ENCODE data around the gene C16orf90.
"Not testable (repeated sequence)": the region's sequence is repeated elsewhere in the genome, so short reads cannot be mapped to it uniquely, and the experiment has no call there.

Gene C16orf90, protein sequence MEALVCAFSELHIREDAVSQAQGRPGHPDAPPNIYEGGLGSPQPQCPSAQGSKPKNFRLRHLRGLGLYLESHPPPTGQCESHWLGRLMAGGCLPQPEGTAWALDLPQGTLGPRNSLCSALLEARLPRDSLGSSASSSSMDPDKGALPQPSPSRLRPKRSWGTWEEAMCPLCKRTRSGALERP

DNA sequence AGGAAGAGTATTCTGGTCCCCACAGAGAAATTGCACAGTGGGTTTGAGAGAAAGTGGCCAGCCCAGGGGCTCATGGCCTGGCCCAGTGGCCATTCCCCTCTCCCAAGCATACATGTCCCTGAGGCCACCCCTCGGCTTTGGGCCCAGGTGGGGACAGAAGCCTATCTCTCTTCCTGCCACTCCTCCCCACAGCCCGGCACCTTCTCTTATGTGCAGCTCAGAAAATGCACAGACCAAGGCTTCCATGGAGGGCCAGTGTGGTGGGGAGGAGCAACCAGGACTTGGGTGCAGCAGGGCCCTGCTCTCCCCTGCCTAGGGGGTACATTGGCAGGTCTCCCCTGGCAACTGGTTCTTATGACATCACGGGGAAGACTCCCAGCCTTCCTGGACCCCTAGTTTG lies at the start of gene C16orf90:
C16orf90 (minus strand) TSS at position 314 of the 400 bp plus-strand sequence; CDS start at position 246, 68 bp downstream.
- Histone ChIP-seq H3K4me1 (ENCODE audit: insufficient read depth, low read length) (no peaks in the 10 kb centered on the region), H3K9me3 (ENCODE audit: low read length) (no peaks in the 10 kb centered on the region), H3K4me3 (ENCODE audit: low read length) (no peak within 1 kb of the TSS), H3K27me3 (ENCODE audit: insufficient read depth, low read length) (no peaks in the 10 kb centered on the region), H2AFZ (ENCODE audit: low read depth, low read length) (no peak within 1 kb of the TSS), H3K36me3 (ENCODE audit: insufficient read depth, low read length) (no peaks in the 10 kb centered on the region)

DNA sequence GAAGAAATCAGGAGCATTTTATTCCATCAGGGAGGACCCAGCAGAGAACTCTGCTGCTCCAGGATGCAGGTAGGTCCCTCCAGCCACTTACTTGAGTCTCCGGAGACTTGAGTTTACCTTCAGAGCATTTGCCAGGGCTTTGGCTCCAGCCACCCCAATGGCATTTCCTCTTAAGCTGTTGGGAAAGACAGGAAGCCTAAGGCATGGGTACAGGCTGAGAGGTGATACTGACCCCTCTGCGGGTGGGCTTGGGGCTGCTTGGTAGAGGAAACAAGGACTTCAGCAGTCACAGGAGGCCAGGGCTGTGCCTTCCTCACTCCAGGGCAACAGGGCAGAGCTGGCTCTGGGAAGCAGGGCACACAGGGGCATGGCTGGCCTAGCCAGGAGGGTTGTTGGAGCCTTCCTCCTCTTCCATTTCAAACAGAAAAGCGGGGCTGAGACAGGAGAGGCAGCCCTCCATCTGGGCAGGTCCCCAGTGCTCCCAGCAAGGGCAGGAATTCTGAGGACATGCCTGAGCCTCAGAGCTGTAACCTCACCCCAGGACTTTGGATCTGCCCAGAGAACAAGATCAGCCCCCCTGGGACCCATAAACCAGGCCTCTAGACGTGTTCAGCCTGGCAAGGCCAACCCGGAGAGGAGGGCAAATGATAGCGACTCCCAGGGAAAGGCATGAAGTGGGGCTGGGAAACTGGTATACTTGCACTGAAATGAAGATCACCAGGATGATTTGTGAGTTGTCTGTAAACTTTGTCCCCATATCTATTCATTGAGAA lies 47.5 kb upstream of the C16orf90 start:
- Histone ChIP-seq H3K36me3 (ENCODE audit: insufficient read depth, low read length) (peaks cover 10% of the 10 kb centered on the region), H3K9me3 (ENCODE audit: low read length) (no peaks in the 10 kb centered on the region), H3K27me3 (ENCODE audit: insufficient read depth, low read length) (no peaks in the 10 kb centered on the region), H3K4me3 (ENCODE audit: low read length) (no peak overlapping the region), H2AFZ (ENCODE audit: low read depth, low read length) (no peak overlapping the region), H3K4me1 (ENCODE audit: insufficient read depth, low read length) (no peaks in the 10 kb centered on the region)

DNA sequence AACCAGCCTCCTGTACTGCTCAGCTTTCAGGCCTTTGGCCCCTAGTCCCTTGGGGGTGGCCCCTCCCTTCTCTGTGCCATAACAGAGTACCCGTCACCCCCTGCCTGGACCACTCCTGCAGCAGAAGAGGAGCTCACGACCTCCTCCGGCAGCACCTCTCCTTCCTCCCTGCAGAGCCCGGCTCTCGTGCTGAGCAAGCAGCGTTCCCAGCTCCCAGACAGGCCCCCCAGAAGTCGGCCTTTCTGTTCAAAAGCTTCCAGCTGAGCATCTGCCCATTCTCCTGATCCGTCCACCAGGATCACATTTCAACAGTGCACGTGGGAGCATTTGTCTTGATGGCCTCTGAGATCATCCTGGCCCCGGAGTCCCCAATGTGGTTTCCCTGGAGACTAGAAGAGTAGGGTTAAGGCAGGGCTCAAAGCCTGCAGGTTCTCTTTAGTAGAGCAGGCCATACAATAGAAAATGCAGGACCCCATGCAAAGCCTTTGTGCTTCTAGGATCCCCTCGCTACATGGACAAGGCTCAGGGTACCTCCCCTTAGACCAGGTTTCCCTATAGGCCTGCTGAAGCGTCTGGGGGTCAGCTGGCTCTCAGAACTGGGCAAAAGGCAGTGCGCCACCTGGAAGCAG lies 46.4 kb upstream of the C16orf90 start:
- Histone ChIP-seq H3K9me3 (ENCODE audit: low read length) (no peaks in the 10 kb centered on the region), H2AFZ (ENCODE audit: low read depth, low read length) (no peak overlapping the region), H3K4me3 (ENCODE audit: low read length) (no peak overlapping the region), H3K4me1 (ENCODE audit: insufficient read depth, low read length) (no peaks in the 10 kb centered on the region), H3K27me3 (ENCODE audit: insufficient read depth, low read length) (no peaks in the 10 kb centered on the region), H3K36me3 (ENCODE audit: insufficient read depth, low read length) (peaks cover 15% of the 10 kb centered on the region)

DNA sequence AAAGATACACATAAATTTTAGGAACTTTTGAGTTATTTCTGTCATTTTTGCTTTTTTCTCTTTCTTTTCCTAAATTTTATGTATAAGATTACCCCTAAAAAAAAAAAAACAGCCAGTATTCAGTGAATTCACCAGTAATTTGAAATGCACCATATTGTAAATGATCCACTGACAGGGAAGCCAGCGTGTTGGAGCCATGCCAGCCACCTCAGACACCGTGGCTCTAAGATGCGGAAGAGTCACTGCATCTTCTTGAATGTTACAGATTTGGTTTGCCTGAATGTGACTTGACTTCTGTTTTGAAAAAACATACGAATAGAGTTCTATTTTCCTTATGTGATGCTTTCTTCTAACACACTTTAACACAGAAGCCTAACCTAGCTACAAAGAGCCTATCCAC lies 42.9 kb upstream of the C16orf90 start:
- H3K9me3 ChIP-seq (ENCODE audit: low read length), result no peaks in the 10 kb centered on the region
- H3K4me3 ChIP-seq (ENCODE audit: low read length), result no peak overlapping the region
- H3K27me3 ChIP-seq (ENCODE audit: insufficient read depth, low read length), result no peaks in the 10 kb centered on the region
- no peak overlapping the region for H2AFZ ChIP-seq (ENCODE audit: low read depth, low read length)
- no peaks in the 10 kb centered on the region for H3K4me1 ChIP-seq (ENCODE audit: insufficient read depth, low read length)
- peaks cover 46% of the 10 kb centered on the region for H3K36me3 ChIP-seq (ENCODE audit: insufficient read depth, low read length)

DNA sequence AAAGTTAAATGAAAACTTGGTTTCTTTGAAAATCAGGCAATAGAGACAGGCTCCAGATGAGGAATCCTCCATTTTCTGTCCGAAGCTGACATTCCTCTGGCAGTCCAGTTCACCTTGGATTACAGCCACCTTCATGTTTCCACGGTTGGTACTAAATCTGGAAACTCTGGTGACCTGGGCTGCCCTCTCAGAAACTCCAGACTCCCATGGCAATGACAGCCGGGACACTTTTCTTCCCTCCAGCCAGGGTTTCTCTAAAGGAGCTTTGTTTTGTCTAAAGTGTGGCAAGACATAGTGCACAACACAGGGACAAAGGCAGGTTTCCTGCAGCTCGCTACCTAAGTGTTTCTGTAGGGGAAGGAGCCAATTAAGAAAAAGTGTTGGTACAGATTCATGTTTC lies 41.6 kb upstream of the C16orf90 start:
- no peaks in the 10 kb centered on the region for H3K4me1 ChIP-seq (ENCODE audit: insufficient read depth, low read length)
- H3K36me3 ChIP-seq (ENCODE audit: insufficient read depth, low read length), result peaks cover 58% of the 10 kb centered on the region
- H3K4me3 ChIP-seq (ENCODE audit: low read length), result no peak overlapping the region
- no peak overlapping the region for H2AFZ ChIP-seq (ENCODE audit: low read depth, low read length)
- H3K27me3 ChIP-seq (ENCODE audit: insufficient read depth, low read length), result no peaks in the 10 kb centered on the region
- H3K9me3 ChIP-seq (ENCODE audit: low read length), result no peaks in the 10 kb centered on the region

DNA sequence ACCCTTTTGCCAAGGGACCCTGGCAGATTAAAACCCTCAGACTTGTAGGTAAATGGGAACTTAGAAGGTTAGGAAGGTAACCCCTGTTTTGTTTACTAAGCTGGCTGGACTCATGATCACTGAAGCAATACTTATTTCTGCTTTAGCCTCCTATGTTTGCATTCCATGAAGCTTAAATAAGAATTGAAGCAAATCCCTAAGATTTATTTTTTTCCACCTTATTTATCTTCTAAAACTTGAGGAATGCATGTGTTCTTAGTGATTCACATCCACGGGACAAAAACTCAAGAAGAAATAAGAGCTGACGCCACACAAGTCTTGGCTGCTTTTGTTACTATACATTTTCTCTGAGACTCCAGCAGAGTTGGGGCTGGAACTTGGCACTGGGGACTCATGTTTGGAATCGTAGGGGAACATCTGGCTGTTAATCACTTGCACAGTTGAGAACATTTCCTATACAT lies 41.0 kb upstream of the C16orf90 start:
- peaks cover 61% of the 10 kb centered on the region for H3K36me3 ChIP-seq (ENCODE audit: insufficient read depth, low read length)
- H3K27me3 ChIP-seq (ENCODE audit: insufficient read depth, low read length), result no peaks in the 10 kb centered on the region
- H2AFZ ChIP-seq (ENCODE audit: low read depth, low read length), result no peak overlapping the region
- H3K4me1 ChIP-seq (ENCODE audit: insufficient read depth, low read length), result no peaks in the 10 kb centered on the region
- no peaks in the 10 kb centered on the region for H3K9me3 ChIP-seq (ENCODE audit: low read length)
- no peak overlapping the region for H3K4me3 ChIP-seq (ENCODE audit: low read length)

DNA sequence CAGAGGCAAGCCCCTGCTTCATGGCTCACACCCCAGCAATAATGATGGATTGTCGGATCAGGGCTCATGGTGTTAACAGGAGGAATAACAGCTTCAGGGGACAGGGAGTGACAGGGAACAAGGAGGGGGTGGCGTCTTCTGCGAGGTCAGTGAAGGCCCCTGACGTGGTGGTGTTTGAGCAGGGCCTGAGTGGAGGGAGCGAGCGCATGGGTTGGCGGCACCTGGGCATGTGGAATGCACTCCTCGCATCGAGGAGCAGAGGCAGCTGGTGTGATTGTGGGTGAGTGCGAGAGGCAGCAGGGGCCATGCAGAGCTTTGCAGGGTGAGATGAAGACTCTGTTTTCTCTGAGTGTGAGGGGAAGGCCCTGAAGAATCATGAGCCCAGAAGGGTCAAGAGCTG lies 38.8 kb upstream of the C16orf90 start:
- Histone ChIP-seq H3K4me3 (ENCODE audit: low read length) (no peak overlapping the region), H3K4me1 (ENCODE audit: insufficient read depth, low read length) (no peaks in the 10 kb centered on the region), H3K36me3 (ENCODE audit: insufficient read depth, low read length) (peaks cover 67% of the 10 kb centered on the region)

DNA sequence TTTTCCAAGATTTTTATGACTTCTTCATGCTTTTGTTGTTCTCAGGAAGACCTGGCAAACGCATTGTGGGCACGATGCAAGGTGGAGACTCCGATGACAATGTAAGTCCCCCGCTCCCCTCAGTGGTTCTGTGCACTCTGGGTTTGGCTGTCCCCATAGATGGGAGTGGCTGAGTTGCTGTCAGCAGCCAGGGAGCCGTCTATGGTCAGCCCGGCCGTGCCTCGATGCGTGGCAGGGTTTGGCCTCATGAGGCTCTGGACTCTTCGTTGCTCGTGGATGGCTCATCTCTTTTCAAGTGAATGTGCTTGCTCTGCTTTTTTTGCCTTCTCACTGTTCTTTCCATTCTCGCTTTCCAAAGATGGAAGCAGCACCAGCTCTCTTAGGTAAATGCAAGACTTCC lies 37.5 kb upstream of the C16orf90 start:
- H3K36me3 ChIP-seq (ENCODE audit: insufficient read depth, low read length), result peaks cover 76% of the 10 kb centered on the region
- peaks cover 7% of the 10 kb centered on the region for H3K9me3 ChIP-seq (ENCODE audit: low read length)
- no peaks in the 10 kb centered on the region for H3K4me1 ChIP-seq (ENCODE audit: insufficient read depth, low read length)
- H3K27me3 ChIP-seq (ENCODE audit: insufficient read depth, low read length), result no peaks in the 10 kb centered on the region
- no peak overlapping the region for H2AFZ ChIP-seq (ENCODE audit: low read depth, low read length)
- no peak overlapping the region for H3K4me3 ChIP-seq (ENCODE audit: low read length)

More for the DNA sequence above, 38.8 kb upstream of the C16orf90 start:
- Histone ChIP-seq H2AFZ (ENCODE audit: low read depth, low read length) (no peak overlapping the region), H3K9me3 (ENCODE audit: low read length) (no peaks in the 10 kb centered on the region), H3K27me3 (ENCODE audit: insufficient read depth, low read length) (no peaks in the 10 kb centered on the region)

DNA sequence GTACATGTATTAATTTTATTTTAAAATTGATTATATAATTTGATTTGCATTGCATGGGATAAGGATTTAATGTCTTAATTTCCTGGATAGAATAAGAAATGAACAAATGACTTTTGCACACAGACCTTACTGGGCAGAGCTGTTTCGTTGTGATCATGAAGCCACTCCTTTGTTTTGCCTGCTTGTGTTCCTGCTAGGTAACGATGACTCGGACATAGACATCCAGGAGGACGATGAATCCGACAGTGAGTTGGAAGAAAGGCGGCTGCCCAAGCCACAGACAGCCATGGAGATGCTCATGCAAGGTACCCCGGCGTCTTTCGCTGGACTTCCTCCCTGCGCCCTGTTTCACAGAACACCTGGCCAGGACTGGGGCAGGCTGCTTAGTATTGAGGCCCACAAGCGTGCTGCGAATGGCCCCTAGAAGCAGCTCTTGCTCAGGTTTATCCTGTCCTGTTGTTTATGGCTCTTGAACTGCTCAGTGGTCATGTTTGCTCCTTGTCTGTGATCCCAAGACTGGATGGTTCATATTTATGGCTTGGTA lies 35.2 kb upstream of the C16orf90 start:
- Histone ChIP-seq H3K4me3 (ENCODE audit: low read length) (no peak overlapping the region), H3K9me3 (ENCODE audit: low read length) (peaks cover 10% of the 10 kb centered on the region)

DNA sequence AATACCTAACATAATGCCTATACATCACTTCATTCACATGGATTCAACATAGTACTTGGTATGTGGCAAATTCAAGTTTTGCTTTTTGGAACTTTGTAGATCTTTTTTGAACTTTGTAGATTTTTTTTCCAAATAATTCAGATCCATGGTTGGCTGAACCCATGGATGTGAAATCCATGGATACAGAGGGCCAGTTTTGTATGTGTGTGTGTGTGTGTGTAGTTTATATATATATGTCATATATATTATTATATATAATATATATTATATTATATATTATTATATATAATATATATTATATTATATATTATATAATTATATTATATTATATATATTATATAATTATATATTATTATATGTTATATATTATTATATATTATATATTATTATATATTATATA lies 33.9 kb upstream of the C16orf90 start:
- Histone ChIP-seq H3K36me3 (ENCODE audit: insufficient read depth, low read length) (peaks cover 76% of the 10 kb centered on the region), H3K4me3 (ENCODE audit: low read length) (no peak overlapping the region), H3K4me1 (ENCODE audit: insufficient read depth, low read length) (no peaks in the 10 kb centered on the region), H3K27me3 (ENCODE audit: insufficient read depth, low read length) (no peaks in the 10 kb centered on the region), H3K9me3 (ENCODE audit: low read length) (peaks cover 10% of the 10 kb centered on the region), H2AFZ (ENCODE audit: low read depth, low read length) (no peak overlapping the region)

More for the DNA sequence above, 35.2 kb upstream of the C16orf90 start:
- Histone ChIP-seq H3K27me3 (ENCODE audit: insufficient read depth, low read length) (no peaks in the 10 kb centered on the region), H3K36me3 (ENCODE audit: insufficient read depth, low read length) (peaks cover 76% of the 10 kb centered on the region), H3K4me1 (ENCODE audit: insufficient read depth, low read length) (no peaks in the 10 kb centered on the region), H2AFZ (ENCODE audit: low read depth, low read length) (no peak overlapping the region)

DNA sequence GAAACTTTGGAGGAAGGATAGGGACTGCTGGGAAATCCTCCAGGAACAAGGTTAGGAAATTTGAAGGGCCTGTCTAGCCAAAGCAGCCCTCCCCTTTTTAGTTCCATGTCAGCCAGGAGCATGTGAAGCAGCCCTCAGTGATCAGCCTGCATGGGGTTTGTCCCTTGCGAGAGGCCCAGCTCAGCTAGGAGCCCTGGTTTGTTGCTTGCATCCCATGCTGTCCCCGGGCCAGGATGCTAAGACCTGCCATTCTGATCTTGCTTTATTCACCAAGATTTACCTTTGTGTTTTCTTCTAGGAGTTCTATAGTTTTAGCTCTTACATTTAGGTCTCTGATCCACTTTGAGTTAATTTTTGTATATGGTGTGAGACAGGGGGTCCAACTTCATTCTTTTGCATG lies 33.1 kb upstream of the C16orf90 start:
- no peak overlapping the region for H2AFZ ChIP-seq (ENCODE audit: low read depth, low read length)
- no peaks in the 10 kb centered on the region for H3K27me3 ChIP-seq (ENCODE audit: insufficient read depth, low read length)
- H3K9me3 ChIP-seq (ENCODE audit: low read length), result peaks cover 10% of the 10 kb centered on the region
- no peaks in the 10 kb centered on the region for H3K4me1 ChIP-seq (ENCODE audit: insufficient read depth, low read length)
- no peak overlapping the region for H3K4me3 ChIP-seq (ENCODE audit: low read length)
- H3K36me3 ChIP-seq (ENCODE audit: insufficient read depth, low read length), result peaks cover 76% of the 10 kb centered on the region

DNA sequence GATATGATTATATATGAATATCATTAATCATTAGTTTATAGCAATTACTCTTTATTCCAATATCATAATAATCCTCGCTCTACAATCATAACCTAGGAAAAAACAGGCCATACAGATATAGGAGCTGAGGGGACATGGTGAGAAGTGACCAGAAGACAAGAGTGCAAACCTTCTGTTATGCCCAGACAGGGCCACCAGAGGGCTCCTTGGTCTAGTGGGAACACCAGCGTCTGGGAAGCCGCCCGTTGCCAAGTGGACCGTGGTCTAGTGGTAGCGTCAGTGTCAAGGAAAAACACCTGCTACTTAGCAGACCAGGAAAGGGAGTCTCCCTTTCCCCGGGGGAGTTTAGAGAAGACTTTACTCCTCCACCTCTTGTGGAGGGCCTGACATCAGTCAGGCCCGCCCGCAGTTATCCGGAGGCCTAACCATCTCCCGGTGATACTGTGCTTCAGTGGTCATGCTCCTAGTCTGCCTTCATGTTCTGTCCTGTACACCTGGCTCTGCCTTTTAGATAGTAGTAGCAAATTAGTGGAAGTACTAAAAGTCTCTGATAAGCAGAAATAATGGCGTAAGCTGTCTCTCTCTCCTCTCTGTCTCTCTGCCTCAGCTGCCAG lies 32.0 kb upstream of the C16orf90 start:
- H3K9me3 ChIP-seq (ENCODE audit: low read length); H2AFZ ChIP-seq (ENCODE audit: low read depth, low read length); H3K27me3 ChIP-seq (ENCODE audit: insufficient read depth, low read length); H3K4me3 ChIP-seq (ENCODE audit: low read length); H3K4me1 ChIP-seq (ENCODE audit: insufficient read depth, low read length): not testable (repeated sequence)
- H3K36me3 ChIP-seq (ENCODE audit: insufficient read depth, low read length), result peaks cover 73% of the 10 kb centered on the region

DNA sequence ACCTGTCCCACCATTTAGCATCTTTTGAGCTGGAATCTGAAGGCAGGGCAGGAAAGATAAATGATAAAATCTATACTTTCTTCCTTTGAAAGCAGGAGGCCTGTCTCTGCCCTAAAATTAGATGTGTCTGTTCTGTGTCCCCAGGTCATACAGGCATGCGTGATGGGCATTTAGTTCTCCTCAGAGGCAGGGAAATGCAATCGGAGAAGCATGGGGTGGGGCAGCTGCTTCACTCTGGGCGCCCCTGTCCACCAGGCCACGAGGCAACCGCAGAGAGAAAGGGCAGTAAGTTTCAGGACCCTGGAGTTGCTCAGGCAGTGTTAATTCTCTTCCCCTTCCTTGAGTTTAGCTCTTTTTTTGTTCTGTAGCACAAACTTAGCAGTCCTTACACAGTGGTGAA lies 30.7 kb upstream of the C16orf90 start:
- peaks cover 67% of the 10 kb centered on the region for H3K36me3 ChIP-seq (ENCODE audit: insufficient read depth, low read length)

More for the DNA sequence above, 30.7 kb upstream of the C16orf90 start:
- H2AFZ ChIP-seq (ENCODE audit: low read depth, low read length), result no peak overlapping the region
- peaks cover 10% of the 10 kb centered on the region for H3K9me3 ChIP-seq (ENCODE audit: low read length)
- no peaks in the 10 kb centered on the region for H3K4me1 ChIP-seq (ENCODE audit: insufficient read depth, low read length)
- no peak overlapping the region for H3K4me3 ChIP-seq (ENCODE audit: low read length)
- H3K27me3 ChIP-seq (ENCODE audit: insufficient read depth, low read length), result no peaks in the 10 kb centered on the region
